WTC11 (cell line): ENCODE measurements around the gene STARD13. TPM values are rescaled to one million over a fixed set of nuclear protein-coding genes. Genes with fewer than 3 reads are reported as not detected.

Source experiments
- ATAC-seq: fragments of 200-7000 bp; cut with Tn5 transposase; 2 replicates; pipeline ENCODE4 v1.10.0; 2021; ENCODE audit warnings: mild to moderate bottlenecking, moderate library complexity
- CTCF ChIA-PET: fragments of 300-600 bp; sonication (Branson Sonifier 250); formaldehyde crosslinking; loops from one replicate; lab custom pipeline; 2021; ENCODE audit warnings: antibody characterized with exemption; lab: Charles Lee
- POLR2A ChIA-PET: fragments of 350-600 bp; sonication (Branson Sonifier 250); formaldehyde crosslinking; loops from one replicate; lab custom pipeline; 2021; ENCODE audit warnings: antibody characterized with exemption; lab: Charles Lee
- DNase-seq: peaks from one replicate; pipeline ENCODE4 v3.0.0; 2021; ENCODE audit warnings: low spot score
- H3K27ac Mint-ChIP-seq: 2 replicates; pipeline ENCODE4 v1.8.0; 2021; ENCODE audit warnings: mixed read lengths
- H3K27me3 Mint-ChIP-seq: 2 replicates; pipeline ENCODE4 v1.8.0; 2021; ENCODE audit warnings: low read depth, mild to moderate bottlenecking, moderate library complexity, mixed read lengths
- H3K36me3 Mint-ChIP-seq: 2 replicates; pipeline ENCODE4 v1.8.0; 2021; ENCODE audit warnings: mixed read lengths
- H3K4me1 Mint-ChIP-seq: 2 replicates; pipeline ENCODE4 v1.8.0; 2022; ENCODE audit warnings: mixed read lengths
- H3K4me3 Mint-ChIP-seq: 2 replicates; pipeline ENCODE4 v1.8.0; 2021; ENCODE audit warnings: mild to moderate bottlenecking, moderate library complexity, mixed read lengths
- H3K9me3 Mint-ChIP-seq: 2 replicates; pipeline ENCODE4 v1.8.0; 2021; ENCODE audit warnings: mixed read lengths
- AR ChIP-seq: fragments of 250-450 bp; sonication (Bioruptor Pico); IDR thresholded peaks from 2 replicates; pipeline ENCODE4 v1.9.0; 2021; ENCODE audit warnings: mild to moderate bottlenecking
- CREM ChIP-seq: sonication (generic); formaldehyde crosslinking; IDR thresholded peaks from 2 replicates; pipeline ENCODE4 v1.8.1; 2022; ENCODE audit warnings: mild to moderate bottlenecking, missing genetic modification reagents, moderate library complexity
- E2F5 ChIP-seq: sonication (generic); formaldehyde crosslinking; IDR thresholded peaks from 2 replicates; pipeline ENCODE4 v1.8.1; 2022; ENCODE audit warnings: mild to moderate bottlenecking, moderate library complexity, missing genetic modification reagents
- ESRRA ChIP-seq: sonication (generic); formaldehyde crosslinking; IDR thresholded peaks from 2 replicates; pipeline ENCODE4 v1.8.1; 2022; ENCODE audit warnings: mild to moderate bottlenecking, missing genetic modification reagents, borderline replicate concordance
- FOXK1 ChIP-seq: sonication (generic); formaldehyde crosslinking; IDR thresholded peaks from 2 replicates; pipeline ENCODE4 v1.8.0; 2022; ENCODE audit warnings: mild to moderate bottlenecking, moderate library complexity, missing genetic modification reagents
- GABPB1 ChIP-seq: sonication (generic); formaldehyde crosslinking; IDR thresholded peaks from 2 replicates; pipeline ENCODE4 v1.8.1; 2023; ENCODE audit warnings: mild to moderate bottlenecking, missing genetic modification reagents
- HMGA2 ChIP-seq: fragments of 250-450 bp; sonication (Bioruptor Pico); IDR thresholded peaks from 2 replicates; pipeline ENCODE4 v1.4.0; 2021; ENCODE audit warnings: mild to moderate bottlenecking, moderate library complexity
- IRF2 ChIP-seq: sonication (generic); formaldehyde crosslinking; IDR thresholded peaks from 2 replicates; pipeline ENCODE4 v1.8.0; 2022; ENCODE audit warnings: low read depth, missing genetic modification reagents, borderline replicate concordance
- MYBL2 ChIP-seq: sonication (generic); formaldehyde crosslinking; IDR thresholded peaks from 2 replicates; pipeline ENCODE4 v1.8.1; 2023; ENCODE audit warnings: mild to moderate bottlenecking, moderate library complexity, missing genetic modification reagents
- NFATC4 ChIP-seq: fragments of 250-450 bp; sonication (Bioruptor Pico); IDR thresholded peaks from 2 replicates; pipeline ENCODE4 v1.9.0; 2021; ENCODE audit warnings: mild to moderate bottlenecking
- PRDM15 ChIP-seq: sonication (generic); formaldehyde crosslinking; IDR thresholded peaks from 2 replicates; pipeline ENCODE4 v1.8.0; 2022; ENCODE audit warnings: missing genetic modification reagents
- RORB ChIP-seq: fragments of 250-450 bp; sonication (Bioruptor Pico); IDR thresholded peaks from 2 replicates; pipeline ENCODE4 v1.9.0; 2021; ENCODE audit warnings: mild to moderate bottlenecking
- ZNF121 ChIP-seq: sonication (generic); formaldehyde crosslinking; IDR thresholded peaks from 2 replicates; pipeline ENCODE4 v1.8.0; 2023; ENCODE audit warnings: missing genetic modification reagents
- ZNF317 ChIP-seq: sonication (generic); formaldehyde crosslinking; IDR thresholded peaks from 2 replicates; pipeline ENCODE4 v1.8.1; 2023; ENCODE audit warnings: low read depth, mild to moderate bottlenecking, moderate library complexity, missing genetic modification reagents, borderline replicate concordance
- ZNF396 ChIP-seq: fragments of 250-450 bp; sonication (Bioruptor Pico); IDR thresholded peaks from 2 replicates; pipeline ENCODE4 v1.8.0; 2021; ENCODE audit warnings: mild to moderate bottlenecking, moderate library complexity, borderline replicate concordance
- ZNF512 ChIP-seq: sonication (generic); formaldehyde crosslinking; IDR thresholded peaks from 2 replicates; pipeline ENCODE4 v1.8.1; 2022; ENCODE audit warnings: missing genetic modification reagents, borderline replicate concordance
- total RNA-seq: library from RNA; stranded (reverse); gene quantifications from 3 replicates; pipeline ENCODE4 v1.2.3, GENCODE V29; 2021

STARD13 gene
- total RNA-seq, 1 experiment from 2014 or later, result 4.4 TPM

GRCh38 chr13:33249894-33250293, 35.7 kb downstream of the STARD13 start:
- Mint-ChIP-seq H3K4me3 (no peak overlapping the region), H3K36me3 (no peaks in the 10 kb centered on the region), H3K27ac (no peak overlapping the region), H3K9me3 (no peaks in the 10 kb centered on the region), H3K4me1 (0 out of 2 replicates have a peak, but pooled peaks cover 2% of the 10 kb centered on the region), H3K27me3 (no peaks in the 10 kb centered on the region)
- no peak for ATAC-seq
- POLR2A ChIA-PET, result no interaction called here
- no peak for DNase-seq
- no peak for TF ChIP-seq CREM (CRISPR knock-in tag)
- no peak for TF ChIP-seq IRF2 (CRISPR knock-in tag)
- CTCF ChIA-PET, result no interaction called here

GRCh38 chr13:33249066-33249465, 36.5 kb downstream of the STARD13 start:
- Mint-ChIP-seq H3K4me3 (no peak overlapping the region), H3K27me3 (no peaks in the 10 kb centered on the region), H3K9me3 (no peaks in the 10 kb centered on the region; the same call in 1 of the 2 replicates), H3K27ac (no peak overlapping the region), H3K4me1 (0 out of 2 replicates have a peak, but pooled peaks cover 2% of the 10 kb centered on the region), H3K36me3 (no peaks in the 10 kb centered on the region)
- ChIA-PET POLR2A (no interaction called here), CTCF (no interaction called here)
- DNase-seq, result no peak
- ATAC-seq, result no peak
- TF ChIP-seq MYBL2 (CRISPR knock-in tag) (no peak), IRF2 (CRISPR knock-in tag) (no peak), ESRRA (CRISPR knock-in tag) (no peak), FOXK1 (CRISPR knock-in tag) (no peak), PRDM15 (CRISPR knock-in tag) (no peak), HMGA2 (CRISPR knock-in tag) (no peak), ZNF121 (CRISPR knock-in tag) (no peak), E2F5 (CRISPR knock-in tag) (no peak), GABPB1 (CRISPR knock-in tag) (no peak)

GRCh38 chr13:33245505-33246158, 39.9 kb downstream of the STARD13 start:
- no peak overlapping the region for H3K4me3 Mint-ChIP-seq
- H3K9me3 Mint-ChIP-seq, result peaks cover 11% of the 10 kb centered on the region
- no peak for DNase-seq
- no peak for TF ChIP-seq FOXK1 (CRISPR knock-in tag)
- TF ChIP-seq ZNF317, result no peak
- no peak for TF ChIP-seq NFATC4 (CRISPR knock-in tag)
- no peak for TF ChIP-seq ZNF512
- no peak for TF ChIP-seq RORB (CRISPR knock-in tag)
- TF ChIP-seq ZNF396, result no peak
- no peak for TF ChIP-seq AR (CRISPR knock-in tag)
- TF ChIP-seq, all 79 proteins: peak for 0
- no peak for ATAC-seq
- peaks cover 16% of the 10 kb centered on the region for H3K36me3 Mint-ChIP-seq
- CTCF ChIA-PET, result no interaction called here
- no peaks in the 10 kb centered on the region for H3K27me3 Mint-ChIP-seq
- POLR2A ChIA-PET, result no interaction called here
- H3K4me1 Mint-ChIP-seq, result 0 out of 2 replicates have a peak, but pooled peaks cover 2% of the 10 kb centered on the region
- no peak overlapping the region for H3K27ac Mint-ChIP-seq
